H1 (cell line): ENCODE data around the gene TMEM117.

ENCODE experiments used
- BRCA1 ChIP-seq: IDR thresholded peaks from 2 replicates; pipeline ENCODE4 v1.6.1; 2012; ENCODE audit warnings: low read depth, low read length, improper control_type of control experiment
- CBX8 ChIP-seq: fragments of 300-800, 300-1000 bp; sonication (generic); IDR thresholded peaks from 2 replicates; pipeline ENCODE4 v1.7.1; 2016; ENCODE audit warnings: low read depth, low read length, borderline replicate concordance
- EZH2 ChIP-seq: fragments of 200-600 bp; sonication (generic); IDR thresholded peaks from 2 replicates; pipeline ENCODE4 v1.7.1; 2012; ENCODE audit warnings: low read depth, mild to moderate bottlenecking, moderate library complexity, low read length, inconsistent platforms; ENCODE audit not compliant: severe bottlenecking
- HDAC6 ChIP-seq: IDR thresholded peaks from one replicate; pipeline ENCODE4 v1.7.1; 2012; ENCODE audit warnings: low read depth, mild to moderate bottlenecking, inconsistent platforms, low read length, moderate library complexity
- PHF8 ChIP-seq: fragments of 200-600 bp; sonication (generic); conservative IDR thresholded peaks from 2 replicates; pipeline ENCODE4 v1.7.1; 2012; ENCODE audit warnings: low read depth, mild to moderate bottlenecking, inconsistent platforms, low read length, moderate library complexity
- POLR2A ChIP-seq, 2 experiments: IDR thresholded peaks; 1 replicate in 1 of 2; 2 replicates in 1 of 2; pipeline ENCODE4 v1.6.1; 2011; ENCODE audit warnings: low read depth in 2 of 2, low read length in 2 of 2, mild to moderate bottlenecking in 2 of 2; ENCODE audit errors: control extremely low read depth in 1 of 2
- SIN3A ChIP-seq, 2 experiments: IDR thresholded peaks in 1 of 2; conservative IDR thresholded peaks in 1 of 2; 2 replicates each; pipeline ENCODE4 v1.6.1; 2011 to 2012; ENCODE audit warnings: low read length in 2 of 2, improper control_type of control experiment in 1 of 2, low read depth in 1 of 2, mild to moderate bottlenecking in 1 of 2
- SUZ12 ChIP-seq: fragments of 200-600 bp; sonication (generic); IDR thresholded peaks from 2 replicates; pipeline ENCODE4 v1.6.1; 2012; ENCODE audit warnings: mild to moderate bottlenecking, inconsistent platforms, low read length, moderate library complexity, mixed read lengths
- TAF1 ChIP-seq: IDR thresholded peaks from 2 replicates; pipeline ENCODE4 v1.6.1; 2011; ENCODE audit warnings: mild to moderate bottlenecking, low read depth, low read length
- TBP ChIP-seq: IDR thresholded peaks from 2 replicates; pipeline ENCODE4 v1.6.1; 2011; ENCODE audit warnings: low read depth, low read length, improper control_type of control experiment
- TF ChIP-seq, protein P1 (sequence below), 3 experiments: IDR thresholded peaks; 1 replicate in 2 of 3; 2 replicates in 1 of 3; pipeline versions ENCODE4 v1.5.1 to v1.6.1; 2011; ENCODE audit warnings: low read length in 3 of 3, mild to moderate bottlenecking in 3 of 3, inconsistent platforms in 2 of 3, low read depth in 1 of 3, moderate library complexity in 1 of 3; ENCODE audit not compliant: insufficient read depth in 1 of 3; ENCODE audit errors: control extremely low read depth in 1 of 3
- TF ChIP-seq, protein P2 (sequence below): IDR thresholded peaks from 2 replicates; pipeline ENCODE4 v1.6.1; 2012; ENCODE audit warnings: inconsistent platforms

DNA sequence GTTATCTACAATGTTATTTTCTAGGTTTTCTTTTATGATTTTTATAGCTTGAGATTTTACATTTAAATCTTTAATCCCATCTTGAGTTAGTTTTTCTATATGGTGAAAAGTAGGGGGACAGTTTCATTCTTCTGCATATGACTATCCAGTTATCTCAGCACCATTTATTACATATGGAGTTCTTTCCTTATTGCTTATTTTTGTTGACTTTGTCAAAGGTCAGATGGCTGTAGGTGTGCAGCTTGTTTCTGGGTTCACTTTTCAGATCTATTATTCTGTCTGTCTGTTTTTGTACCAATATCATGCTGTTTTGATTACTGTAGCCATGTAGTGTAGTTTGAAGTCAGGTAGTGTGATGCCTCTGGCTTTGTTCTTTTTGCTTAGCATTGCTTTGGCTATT lies 477.3 kb downstream of the TMEM117 start:
- TF ChIP-seq, protein P1, sequence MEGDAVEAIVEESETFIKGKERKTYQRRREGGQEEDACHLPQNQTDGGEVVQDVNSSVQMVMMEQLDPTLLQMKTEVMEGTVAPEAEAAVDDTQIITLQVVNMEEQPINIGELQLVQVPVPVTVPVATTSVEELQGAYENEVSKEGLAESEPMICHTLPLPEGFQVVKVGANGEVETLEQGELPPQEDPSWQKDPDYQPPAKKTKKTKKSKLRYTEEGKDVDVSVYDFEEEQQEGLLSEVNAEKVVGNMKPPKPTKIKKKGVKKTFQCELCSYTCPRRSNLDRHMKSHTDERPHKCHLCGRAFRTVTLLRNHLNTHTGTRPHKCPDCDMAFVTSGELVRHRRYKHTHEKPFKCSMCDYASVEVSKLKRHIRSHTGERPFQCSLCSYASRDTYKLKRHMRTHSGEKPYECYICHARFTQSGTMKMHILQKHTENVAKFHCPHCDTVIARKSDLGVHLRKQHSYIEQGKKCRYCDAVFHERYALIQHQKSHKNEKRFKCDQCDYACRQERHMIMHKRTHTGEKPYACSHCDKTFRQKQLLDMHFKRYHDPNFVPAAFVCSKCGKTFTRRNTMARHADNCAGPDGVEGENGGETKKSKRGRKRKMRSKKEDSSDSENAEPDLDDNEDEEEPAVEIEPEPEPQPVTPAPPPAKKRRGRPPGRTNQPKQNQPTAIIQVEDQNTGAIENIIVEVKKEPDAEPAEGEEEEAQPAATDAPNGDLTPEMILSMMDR (IDR thresholded peaks at IDR 0.05; ENCODE audit: control extremely low read depth in 1 of 3, insufficient read depth in 1 of 3, low read depth in 1 of 3, low read length in 3 of 3) = no peak
- TF ChIP-seq SUZ12 (no peak), BRCA1 (no peak), SIN3A (conservative IDR thresholded peaks at IDR 0.05 in 1 of 2, IDR thresholded peaks at IDR 0.05 in 1 of 2; ENCODE audit: low read depth in 1 of 2, low read length in 2 of 2) (no peak), HDAC6 (no peak), PHF8 (no peak), POLR2A (IDR thresholded peaks at IDR 0.05; ENCODE audit: control extremely low read depth in 1 of 2, low read depth in 2 of 2, low read length in 2 of 2) (no peak), CBX8 (no peak), TAF1 (no peak), TBP (no peak), EZH2 (no peak)
- TF ChIP-seq, protein P2, sequence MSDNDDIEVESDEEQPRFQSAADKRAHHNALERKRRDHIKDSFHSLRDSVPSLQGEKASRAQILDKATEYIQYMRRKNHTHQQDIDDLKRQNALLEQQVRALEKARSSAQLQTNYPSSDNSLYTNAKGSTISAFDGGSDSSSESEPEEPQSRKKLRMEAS = no peak
